Activated CD8-positive, alpha-beta memory T cell treated with anti-CD3 and anti-CD28 coated beads, Interleukin-2, amount 50 U/mL, for 48 hours (primary cell): ENCODE data around the gene SLU7.
"Not testable (repeated sequence)": the region's sequence is repeated elsewhere in the genome, so short reads cannot be mapped to it uniquely, and the experiment has no call there.

Experiments used
- DNase-seq: peaks from one replicate; pipeline ENCODE4 v3.0.0-alpha.2; 2020

SLU7 gene

GRCh38 chr5:160450164-160450932, 31.5 kb upstream of the SLU7 start:
- DNase-seq: no peak

- DNase-seq: no peak
Observed at GRCh38 chr5:160449458-160449857, 30.6 kb upstream of the SLU7 start.

- DNase-seq: no peak
Observed at GRCh38 chr5:160448886-160449285, 30.0 kb upstream of the SLU7 start.

GRCh38 chr5:160445751-160446150, 26.9 kb upstream of the SLU7 start:
- DNase-seq: no peak

GRCh38 chr5:160445132-160445531, 26.3 kb upstream of the SLU7 start:
- no peak for DNase-seq

- no peak for DNase-seq
Observed at GRCh38 chr5:160444407-160444806, 25.5 kb upstream of the SLU7 start.

- DNase-seq: no peak
Observed at GRCh38 chr5:160442824-160443431, 24.0 kb upstream of the SLU7 start.

GRCh38 chr5:160441311-160441781, 22.5 kb upstream of the SLU7 start:
- DNase-seq: no peak

GRCh38 chr5:160439205-160439600, 20.3 kb upstream of the SLU7 start:
- DNase-seq: peak; percentile 97

- peak; percentile 74 for DNase-seq
Observed at GRCh38 chr5:160438316-160439204, 19.7 kb upstream of the SLU7 start.

- DNase-seq: no peak
Observed at GRCh38 chr5:160437271-160437670, 18.4 kb upstream of the SLU7 start.

- not testable (repeated sequence) for DNase-seq
Observed at GRCh38 chr5:160436661-160437060, 17.8 kb upstream of the SLU7 start.

- no peak for DNase-seq
Observed at GRCh38 chr5:160436017-160436416, 17.1 kb upstream of the SLU7 start.

- DNase-seq: no peak
Observed at GRCh38 chr5:160435532-160435931, 16.7 kb upstream of the SLU7 start.

GRCh38 chr5:160434022-160434531, 15.2 kb upstream of the SLU7 start:
- no peak for DNase-seq

GRCh38 chr5:160432787-160433186, 13.9 kb upstream of the SLU7 start:
- no peak for DNase-seq

GRCh38 chr5:160432196-160432595, 13.3 kb upstream of the SLU7 start:
- DNase-seq: no peak

- no peak for DNase-seq
Observed at GRCh38 chr5:160427607-160428006, 8.7 kb upstream of the SLU7 start.

- no peak for DNase-seq
Observed at GRCh38 chr5:160423099-160423498, 4.2 kb upstream of the SLU7 start.

- DNase-seq: peak; percentile 94
Observed at GRCh38 chr5:160421625-160422258, 2.9 kb upstream of the SLU7 start, which contains the start of gene PTTG1. Gene PTTG1, plus strand, starts transcription at chr5:160421855. Its CDS starts 458 bp downstream, at chr5:160422313.

GRCh38 chr5:160420331-160420610, 1.4 kb upstream of the SLU7 start:
- no peak for DNase-seq

- no peak for DNase-seq
Observed at GRCh38 chr5:160419458-160420330, 813 bp upstream of the SLU7 start.
